Upper lobe of left lung (tissue), 6 donors: ENCODE results near the gene LLPH. TPM values are rescaled to one million over a fixed set of nuclear protein-coding genes. Genes with fewer than 3 reads are reported as not detected.

ENCODE experiments used
- ATAC-seq, 2 donors: fragments of 200-7000 bp; cut with Tn5 transposase; one replicate each; pipeline ENCODE4 v1.9.1; 2022; ENCODE audit warnings: mild to moderate bottlenecking in 2 of 2, moderate library complexity in 2 of 2; ENCODE audit not compliant: low FRiP score in 2 of 2
- DNase-seq, 2 donors: peaks; one replicate each; pipeline ENCODE4 v3.0.0-alpha.2; 2019 to 2020
- H3K27ac ChIP-seq, 4 donors: fragments of 200-600 bp; sonication (generic); one replicate each; pipeline ENCODE4 v1.5.1; 2016 to 2019
- H3K27me3 ChIP-seq, 4 donors: fragments of 200-600 bp; sonication (generic); one replicate each; pipeline ENCODE4 v1.5.1; 2017 to 2019
- H3K36me3 ChIP-seq, 4 donors: fragments of 200-600 bp; sonication (generic); one replicate each; pipeline ENCODE4 v1.5.1; 2016 to 2019
- H3K4me1 ChIP-seq, 4 donors: fragments of 200-600 bp; sonication (generic); one replicate each; pipeline ENCODE4 v1.5.1; 2018 to 2019
- H3K4me3 ChIP-seq, 4 donors: fragments of 200-600 bp; sonication (generic); one replicate each; pipeline ENCODE4 v1.5.1; 2017 to 2019; ENCODE audit warnings: mild to moderate bottlenecking in 2 of 4, moderate library complexity in 1 of 4
- H3K9me3 ChIP-seq, 4 donors: fragments of 200-600 bp; sonication (generic); one replicate each; pipeline ENCODE4 v1.5.1; 2018 to 2019
- EP300 ChIP-seq, 4 donors: sonication (generic); formaldehyde crosslinking; IDR thresholded peaks; one replicate each; pipeline ENCODE4 v1.5.1; 2017; ENCODE audit warnings: antibody characterized with exemption in 4 of 4, control low read depth in 2 of 4
- POLR2A ChIP-seq, 4 donors: fragments of 450-650 bp; IDR thresholded peaks; one replicate each; pipeline ENCODE4 v1.5.1; 2016 to 2017; ENCODE audit warnings: antibody characterized with exemption in 4 of 4, mild to moderate bottlenecking in 2 of 4
- POLR2AphosphoS5 ChIP-seq, 2 donors: sonication (generic); formaldehyde crosslinking; IDR thresholded peaks; one replicate each; pipeline ENCODE4 v1.5.1; 2017; ENCODE audit warnings: antibody characterized with exemption in 2 of 2
- whole genome bisulfite sequencing, 2 donors: methylation state at CpG; one replicate each; pipeline ENCODE4 v1.1.5; 2017 to 2018; 5-methylcytosine and 5-hydroxymethylcytosine counted together
- total RNA-seq, 6 donors: library from RNA; depleted of rRNA in 4 of 6; stranded (reverse); fragments of >200 nt in 4 of 6; gene quantifications; one replicate each; pipeline versions ENCODE4 v1.1.0 to v1.2.1, GENCODE V29; 2016 to 2021
- TF ChIP-seq, protein P1 (sequence below), 6 experiments: fragments of 450-650 bp in 4 of 6; fragments of 200-600 bp in 2 of 6; sonication (generic) in 2 of 6; IDR thresholded peaks; one replicate each; pipeline ENCODE4 v1.5.1; 2016 to 2019; ENCODE audit warnings: antibody characterized with exemption in 6 of 6
- donor health status: DM: no; HTN: no; CAD: no; lungs with moderate emphysema.
- donor health status: DM: no; HTN: yes; CAD: no; lungs with severe emphysema.

The LLPH gene
- total RNA-seq, 6 donors from 2014 or later: 2.1 to 18.5 (median 5.9) TPM

GRCh38 chr12:66074561-66074960, 56.0 kb downstream of the LLPH start:
- ATAC-seq (no peak), DNase-seq (no peak)
- H3K9me3 ChIP-seq: no peaks in the 10 kb centered on the region
- H3K27me3 ChIP-seq: no peaks in the 10 kb centered on the region
- TF ChIP-seq EP300 (IDR thresholded peaks at IDR 0.05) (no peak), POLR2A (IDR thresholded peaks at IDR 0.05) (no peak), POLR2AphosphoS5 (IDR thresholded peaks at IDR 0.05) (no peak)
- TF ChIP-seq, protein P1, sequence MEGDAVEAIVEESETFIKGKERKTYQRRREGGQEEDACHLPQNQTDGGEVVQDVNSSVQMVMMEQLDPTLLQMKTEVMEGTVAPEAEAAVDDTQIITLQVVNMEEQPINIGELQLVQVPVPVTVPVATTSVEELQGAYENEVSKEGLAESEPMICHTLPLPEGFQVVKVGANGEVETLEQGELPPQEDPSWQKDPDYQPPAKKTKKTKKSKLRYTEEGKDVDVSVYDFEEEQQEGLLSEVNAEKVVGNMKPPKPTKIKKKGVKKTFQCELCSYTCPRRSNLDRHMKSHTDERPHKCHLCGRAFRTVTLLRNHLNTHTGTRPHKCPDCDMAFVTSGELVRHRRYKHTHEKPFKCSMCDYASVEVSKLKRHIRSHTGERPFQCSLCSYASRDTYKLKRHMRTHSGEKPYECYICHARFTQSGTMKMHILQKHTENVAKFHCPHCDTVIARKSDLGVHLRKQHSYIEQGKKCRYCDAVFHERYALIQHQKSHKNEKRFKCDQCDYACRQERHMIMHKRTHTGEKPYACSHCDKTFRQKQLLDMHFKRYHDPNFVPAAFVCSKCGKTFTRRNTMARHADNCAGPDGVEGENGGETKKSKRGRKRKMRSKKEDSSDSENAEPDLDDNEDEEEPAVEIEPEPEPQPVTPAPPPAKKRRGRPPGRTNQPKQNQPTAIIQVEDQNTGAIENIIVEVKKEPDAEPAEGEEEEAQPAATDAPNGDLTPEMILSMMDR (IDR thresholded peaks at IDR 0.05): no peak
- H3K4me3 ChIP-seq: no peak overlapping the region
- no peak overlapping the region for H3K27ac ChIP-seq
- H3K4me1 ChIP-seq: no peaks in the 10 kb centered on the region
- H3K36me3 ChIP-seq: no peaks in the 10 kb centered on the region
- WGBS, 2 donors: 40 to 55% methylated on average over 2 of the region's 2 CpGs

GRCh38 chr12:66072566-66072965, 58.0 kb downstream of the LLPH start:
- H3K9me3 ChIP-seq: no peaks in the 10 kb centered on the region
- no peak overlapping the region for H3K27ac ChIP-seq
- no peaks in the 10 kb centered on the region for H3K36me3 ChIP-seq
- no peak overlapping the region for H3K4me3 ChIP-seq
- no peaks in the 10 kb centered on the region for H3K27me3 ChIP-seq
- no peaks in the 10 kb centered on the region for H3K4me1 ChIP-seq
- DNase-seq (no peak), ATAC-seq (no peak)
- WGBS, 2 donors: 88 to 89% methylated on average over 7 of the region's 7 CpGs
- TF ChIP-seq EP300 (IDR thresholded peaks at IDR 0.05): no peak
- TF ChIP-seq POLR2A (IDR thresholded peaks at IDR 0.05): no peak
- TF ChIP-seq POLR2AphosphoS5 (IDR thresholded peaks at IDR 0.05): no peak
- TF ChIP-seq, protein P1 (IDR thresholded peaks at IDR 0.05): no peak

DNA sequence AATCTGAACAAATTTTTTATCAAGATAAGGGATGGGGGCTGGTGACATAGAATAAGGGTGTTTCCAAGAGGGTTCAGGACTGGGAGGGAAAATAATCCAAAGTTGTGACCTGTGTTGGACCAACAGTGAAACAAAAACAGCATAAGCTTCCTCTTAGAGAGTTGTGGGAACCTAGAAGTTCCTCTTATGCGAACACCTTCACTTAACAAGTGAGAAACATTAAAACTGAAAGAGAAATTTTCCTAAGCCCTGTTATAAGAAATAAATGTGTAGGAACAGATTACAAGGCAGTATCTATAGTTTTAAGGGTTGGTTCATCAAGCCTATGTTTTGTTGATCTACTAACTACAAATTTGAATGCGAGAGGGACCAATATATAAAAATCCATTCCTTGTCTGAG, 58.4 kb downstream of the LLPH start:
- Histone ChIP-seq H3K27ac (no peak overlapping the region), H3K4me1 (no peaks in the 10 kb centered on the region), H3K9me3 (no peaks in the 10 kb centered on the region), H3K27me3 (no peaks in the 10 kb centered on the region), H3K36me3 (no peaks in the 10 kb centered on the region), H3K4me3 (no peak overlapping the region)
- 70 to 76% methylated on average over 2 of the region's 2 CpGs for WGBS, 2 donors
- no peak for ATAC-seq
- TF ChIP-seq EP300 (IDR thresholded peaks at IDR 0.05) (no peak), POLR2A (IDR thresholded peaks at IDR 0.05) (no peak), POLR2AphosphoS5 (IDR thresholded peaks at IDR 0.05) (no peak)
- TF ChIP-seq, protein P1 (IDR thresholded peaks at IDR 0.05): no peak
- DNase-seq: no peak

GRCh38 chr12:66071549-66071948, 59.0 kb downstream of the LLPH start:
- Histone ChIP-seq H3K27ac (no peak overlapping the region), H3K36me3 (no peaks in the 10 kb centered on the region), H3K4me1 (no peaks in the 10 kb centered on the region), H3K4me3 (no peak overlapping the region), H3K9me3 (no peaks in the 10 kb centered on the region), H3K27me3 (no peaks in the 10 kb centered on the region)
- 94 to 96% methylated on average over 1 of the region's 1 CpG for WGBS, 2 donors
- DNase-seq: no peak
- ATAC-seq: no peak
- no peak for TF ChIP-seq POLR2A (IDR thresholded peaks at IDR 0.05)
- TF ChIP-seq POLR2AphosphoS5 (IDR thresholded peaks at IDR 0.05): no peak
- TF ChIP-seq, protein P1 (IDR thresholded peaks at IDR 0.05): no peak
- no peak for TF ChIP-seq EP300 (IDR thresholded peaks at IDR 0.05)

DNA sequence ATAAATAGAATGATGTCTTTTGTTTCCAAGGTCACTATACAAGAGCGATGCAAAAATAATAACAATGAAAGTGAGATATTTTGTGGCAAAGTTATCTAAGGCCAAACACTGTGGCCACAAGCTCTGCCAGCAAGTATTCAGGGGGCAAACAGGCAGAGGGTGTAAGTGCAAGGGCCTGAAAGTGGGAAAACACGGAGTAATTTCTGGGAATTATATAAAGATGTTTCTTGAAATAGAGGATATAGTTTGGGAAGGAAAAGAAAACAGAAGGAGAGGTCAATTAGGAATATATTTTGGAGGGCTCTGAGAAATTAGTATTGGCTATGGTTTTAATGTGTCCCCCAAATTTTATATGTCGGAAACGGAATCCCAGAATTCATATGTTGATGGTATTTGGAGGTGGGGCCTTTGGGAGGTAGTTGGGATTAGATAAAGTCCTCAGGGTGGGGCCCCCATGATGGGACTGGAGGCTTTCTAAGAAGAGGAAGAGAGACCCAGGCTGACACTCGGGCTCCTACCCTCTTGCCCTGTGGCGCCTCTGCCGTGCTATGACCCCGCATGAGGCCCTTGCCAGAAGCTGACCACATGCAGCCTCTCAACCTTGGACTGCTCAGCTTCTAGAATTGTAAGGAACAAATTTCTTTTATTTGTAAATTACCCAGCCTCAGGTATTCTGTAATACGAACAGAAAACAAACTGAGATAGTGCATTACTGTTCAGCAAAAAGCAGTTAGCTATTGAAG, 60.0 kb downstream of the LLPH start:
- WGBS, 2 donors: 90 to 92% methylated on average over 9 of the region's 9 CpGs
- no peaks in the 10 kb centered on the region for H3K9me3 ChIP-seq
- H3K27me3 ChIP-seq: no peaks in the 10 kb centered on the region
- H3K4me3 ChIP-seq: no peak overlapping the region
- no peak for DNase-seq
- ATAC-seq: no peak
- no peak for TF ChIP-seq EP300 (IDR thresholded peaks at IDR 0.05)
- TF ChIP-seq POLR2AphosphoS5 (IDR thresholded peaks at IDR 0.05): no peak
- no peak for TF ChIP-seq POLR2A (IDR thresholded peaks at IDR 0.05)
- TF ChIP-seq, protein P1 (IDR thresholded peaks at IDR 0.05): no peak
- H3K27ac ChIP-seq: no peak overlapping the region
- H3K4me1 ChIP-seq: no peaks in the 10 kb centered on the region
- H3K36me3 ChIP-seq: no peaks in the 10 kb centered on the region
